B cell (primary cell): ENCODE results near the gene LDB1. TPM values are rescaled to one million over a fixed set of nuclear protein-coding genes. Genes with fewer than 3 reads are reported as not detected.

ENCODE experiments used
- ATAC-seq: fragments of 200-7000 bp; cut with Tn5 transposase; one replicate; pipeline ENCODE4 v1.10.0; 2021; ENCODE audit warnings: low read depth, mild to moderate bottlenecking, moderate number of reproducible peaks, moderate library complexity
- CTCF ChIA-PET: fragments of 350-600 bp; sonication (Branson Sonifier 250); formaldehyde crosslinking; loops from one replicate; lab custom pipeline; 2021; ENCODE audit warnings: antibody characterized with exemption, inconsistent platforms; lab: Charles Lee
- POLR2A ChIA-PET: fragments of 350-600 bp; sonication (Branson Sonifier 250); formaldehyde crosslinking; loops from one replicate; lab custom pipeline; 2021; ENCODE audit warnings: antibody characterized with exemption; lab: Charles Lee
- DNase-seq: peaks from one replicate; pipeline ENCODE4 v3.0.0; 2013
- H2AFZ ChIP-seq: 2 replicates; pipeline ENCODE4 v1.6.1; 2012; ENCODE audit warnings: mild to moderate bottlenecking, low read depth, low read length; ENCODE audit not compliant: insufficient read depth, poor library complexity, severe bottlenecking
- H3K27ac ChIP-seq, 2 donors: 1 replicate in 1 of 2; 2 replicates in 1 of 2; pipeline ENCODE4 v1.5.1; 2012 to 2013; ENCODE audit warnings: low read length in 2 of 2, mild to moderate bottlenecking in 2 of 2, moderate library complexity in 1 of 2
- H3K27me3 ChIP-seq, 4 experiments: fragments of 200-600 bp in 1 of 4; sonication (generic) in 1 of 4; replicated peaks in 1 of 4; 1 replicate in 2 of 4; 2 replicates in 2 of 4; pipeline versions ENCODE4 v1.6.1 to v1.7.0; 2013 to 2016; ENCODE audit warnings: low read length in 3 of 4, mild to moderate bottlenecking in 2 of 4, mixed read lengths in 1 of 4, moderate library complexity in 1 of 4; ENCODE audit not compliant: insufficient read depth in 4 of 4, control insufficient read depth in 3 of 4; ENCODE audit errors: control extremely low read depth in 1 of 4
- H3K36me3 ChIP-seq, 2 experiments: replicated peaks in 1 of 2; 1 replicate in 1 of 2; 2 replicates in 1 of 2; pipeline versions ENCODE4 v1.6.1 to v1.7.1; 2013; ENCODE audit warnings: low read length in 1 of 2; ENCODE audit not compliant: insufficient read depth in 2 of 2, control insufficient read depth in 1 of 2; ENCODE audit errors: control extremely low read depth in 1 of 2, extremely low read depth in 1 of 2
- H3K4me1 ChIP-seq, 2 donors: fragments of 200-600 bp in 1 of 2; sonication (generic) in 1 of 2; 1 replicate in 1 of 2; 2 replicates in 1 of 2; pipeline versions ENCODE4 v1.5.1 to v1.6.1; 2013 to 2017; ENCODE audit warnings: low read length in 2 of 2; ENCODE audit not compliant: control insufficient read depth in 2 of 2, insufficient read depth in 2 of 2
- H3K4me2 ChIP-seq: replicated peaks from 2 replicates; pipeline ENCODE3; 2012; ENCODE audit warnings: mild to moderate bottlenecking, low read depth, low read length; ENCODE audit not compliant: poor library complexity, severe bottlenecking
- H3K4me3 ChIP-seq, 5 experiments: fragments of 200-600 bp in 1 of 5; sonication (generic) in 1 of 5; 1 replicate in 3 of 5; 2 replicates in 2 of 5; pipeline versions ENCODE4 v1.5.1 to v1.7.0; 2011 to 2016; ENCODE audit warnings: low read length in 4 of 5, mild to moderate bottlenecking in 4 of 5, low read depth in 2 of 5, control low read depth in 1 of 5, moderate library complexity in 1 of 5; ENCODE audit not compliant: insufficient read depth in 1 of 5; ENCODE audit errors: control extremely low read depth in 1 of 5, extremely low read depth in 1 of 5
- H3K79me2 ChIP-seq: fragments of 200-600 bp; sonication (generic); one replicate; pipeline ENCODE4 v1.6.0; 2016; ENCODE audit warnings: low read length; ENCODE audit not compliant: control insufficient read depth, insufficient read depth
- H3K9ac ChIP-seq: fragments of 200-600 bp; sonication (generic); 2 replicates; pipeline ENCODE4 v1.6.1; 2017; ENCODE audit warnings: mild to moderate bottlenecking, low read length, moderate library complexity
- H3K9me3 ChIP-seq, 3 donors: one replicate each; pipeline versions ENCODE4 v1.6.1 to v1.7.1; 2013; ENCODE audit warnings: low read length in 2 of 3; ENCODE audit not compliant: control insufficient read depth in 2 of 3, insufficient read depth in 1 of 3; ENCODE audit errors: control extremely low read depth in 1 of 3
- H4K20me1 ChIP-seq: 2 replicates; pipeline ENCODE4 v1.6.0; 2012; ENCODE audit warnings: mild to moderate bottlenecking, low read length; ENCODE audit not compliant: insufficient read depth, control insufficient read depth, poor library complexity, severe bottlenecking
- H3K27ac Mint-ChIP-seq: one replicate; pipeline ENCODE4 v1.8.0; 2021; ENCODE audit warnings: mixed read lengths
- H3K27me3 Mint-ChIP-seq: one replicate; pipeline ENCODE4 v1.8.0; 2021; ENCODE audit warnings: mixed read lengths
- H3K4me1 Mint-ChIP-seq: one replicate; pipeline ENCODE4 v1.8.0; 2021; ENCODE audit warnings: mixed read lengths
- H3K4me3 Mint-ChIP-seq: one replicate; pipeline ENCODE4 v1.8.0; 2021; ENCODE audit warnings: mixed read lengths
- H3K9me3 Mint-ChIP-seq: one replicate; pipeline ENCODE4 v1.8.0; 2022; ENCODE audit warnings: mixed read lengths; ENCODE audit not compliant: insufficient read depth
- CTCF ChIP-seq: fragments of 200-600 bp; IDR thresholded peaks from one replicate; pipeline ENCODE4 v1.8.0; 2022; ENCODE audit warnings: antibody characterized with exemption, mild to moderate bottlenecking
- EZH2 ChIP-seq: IDR thresholded peaks from 2 replicates; pipeline ENCODE4 v1.6.1; 2012; ENCODE audit warnings: borderline replicate concordance, low read depth, mild to moderate bottlenecking, moderate library complexity, low read length; ENCODE audit not compliant: insufficient read depth, poor library complexity, severe bottlenecking
- WGBS: methylation state at CpG from one replicate; pipeline ENCODE4 v1.1.5; 2013; ENCODE audit warnings: missing lambda C conversion rate; ENCODE audit not compliant: insufficient coverage; 5-methylcytosine and 5-hydroxymethylcytosine counted together
- intact Hi-C: fragments of 100-400 bp; cut with micrococcal nuclease; formaldehyde crosslinking; loops from one replicate; pipeline ENCODE4 v1.10.0; 2022
- polyA plus RNA-seq: library from polyadenylated mRNA; depleted of rRNA; stranded (reverse); fragments of >200 nt; gene quantifications from 2 replicates; pipeline ENCODE4 v1.2.3, GENCODE V29; 2012
- total RNA-seq, 2 donors: library from RNA; stranded (reverse); fragments of 120-200 nt in 1 of 2; gene quantifications; 1 replicate in 1 of 2; 2 replicates in 1 of 2; pipeline versions ENCODE4 v1.2.3 to v1.2.4, GENCODE V29; 2013 to 2022

LDB1 gene
- total and polyA plus RNA-seq, 2 donors (not counting 1 experiment from before 2014, with no cell fraction given): 114 to 139 TPM

DNA sequence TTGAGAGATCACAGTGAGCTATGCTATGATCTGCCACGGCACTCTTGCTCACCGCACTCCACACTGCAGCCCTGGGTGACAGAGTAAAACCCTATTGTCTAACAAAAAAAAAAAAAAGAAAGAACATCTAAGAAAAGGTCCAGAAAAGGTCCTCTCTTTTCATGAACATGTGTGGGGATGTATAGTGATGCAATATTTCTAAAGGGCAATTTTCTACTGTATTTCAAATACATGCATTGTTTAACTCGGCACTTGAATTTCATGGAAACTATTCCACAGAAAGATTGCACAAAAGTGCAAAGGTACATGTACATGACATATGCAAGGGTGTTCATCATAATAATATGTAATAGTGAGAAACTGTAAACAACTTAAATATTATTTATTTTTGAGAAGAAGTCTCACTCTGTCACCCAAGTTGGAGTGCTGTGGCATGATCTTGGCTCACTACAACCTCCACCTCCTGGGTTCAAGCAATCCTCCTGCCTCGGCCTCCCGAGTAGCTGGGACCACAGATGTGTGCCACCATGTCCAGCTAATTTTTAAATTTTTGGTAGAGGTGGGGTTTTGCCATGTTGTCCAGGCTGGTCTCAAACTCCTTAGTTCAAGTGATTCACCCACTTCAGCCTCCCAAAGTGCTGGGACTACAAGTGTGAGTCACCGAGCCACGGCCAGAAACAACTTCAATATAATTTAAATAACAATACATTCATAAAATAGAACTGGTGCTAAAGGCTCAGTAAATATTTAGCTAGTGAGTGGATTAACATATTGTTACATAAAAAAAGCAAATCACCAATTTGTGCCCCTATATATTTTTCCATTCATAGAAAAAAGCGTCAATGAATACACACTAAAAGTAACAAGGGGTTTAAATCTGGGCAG lies 11.4 kb upstream of the LDB1 start:
- H3K4me1 ChIP-seq: peaks cover 18 to 25% of the 10 kb centered on the region in 2 donors
- TF ChIP-seq CTCF: no peak
- TF ChIP-seq EZH2: no peak
- no peak overlapping the region for H3K27ac ChIP-seq
- DNase-seq (no peak), ATAC-seq (no peak)
- peak overlapping the region; percentile 93 for H3K4me2 ChIP-seq
- no peak overlapping the region for H3K4me3 ChIP-seq
- H2AFZ ChIP-seq: peak overlapping the region; percentile 88
- no peaks in the 10 kb centered on the region for H3K27me3 ChIP-seq
- POLR2A ChIA-PET: interaction anchor here (0.7 kb wide), 1 partner anchor 276 kb away, joined by 4 read pairs; no protein-coding TSS in a partner anchor
- no peaks in the 10 kb centered on the region for H3K9me3 Mint-ChIP-seq
- H3K36me3 ChIP-seq: no peaks in the 10 kb centered on the region
- no peak overlapping the region for H3K27ac Mint-ChIP-seq
- H3K4me3 Mint-ChIP-seq: no peak overlapping the region
- peaks cover 36% of the 10 kb centered on the region for H3K79me2 ChIP-seq
- no CpG with 5 or more reads among the region's 8 CpGs for WGBS
- H3K9ac ChIP-seq: no peak overlapping the region
- intact Hi-C loops: loop anchor here (1.0 to 10.0 kb wide), 13 partner anchors 11 to 783 kb away; partner anchors contain the start of genes ACTR1A, ARMH3, BTRC and CNNM2
- peaks cover 34% of the 10 kb centered on the region for H4K20me1 ChIP-seq
- CTCF ChIA-PET: interaction anchor here (0.7 to 2.5 kb wide), 14 partner anchors 9 to 288 kb away, joined by 3 to 14 read pairs (median 3); partner anchors contain the start of genes HPS6, KCNIP2 and NOLC1
- peaks cover 33% of the 10 kb centered on the region for H3K4me1 Mint-ChIP-seq
- no peaks in the 10 kb centered on the region for H3K9me3 ChIP-seq
- no peaks in the 10 kb centered on the region for H3K27me3 Mint-ChIP-seq

GRCh38 chr10:102123223-102123622 lies 3.1 kb upstream of the LDB1 start:
- Histone ChIP-seq H3K4me3 (no peak overlapping the region), H3K9me3 (no peaks in the 10 kb centered on the region), H3K4me1 (peaks cover 16 to 27% of the 10 kb centered on the region in 2 donors), H4K20me1 (peaks cover 9% of the 10 kb centered on the region), H3K27me3 (no peaks in the 10 kb centered on the region), H2AFZ (no peak overlapping the region), H3K27ac (no peak overlapping the region), H3K4me2 (no peak overlapping the region), H3K36me3 (no peaks in the 10 kb centered on the region), H3K79me2 (peaks cover 30% of the 10 kb centered on the region), H3K9ac (no peak overlapping the region)
- no peaks in the 10 kb centered on the region for H3K27me3 Mint-ChIP-seq
- no peak overlapping the region for H3K27ac Mint-ChIP-seq
- intact Hi-C loops: no loop called here
- H3K4me3 Mint-ChIP-seq: no peak overlapping the region
- POLR2A ChIA-PET: interaction anchor here (0.7 to 1.5 kb wide), 2 partner anchors 31 to 330 kb away, joined by 4 read pairs; no protein-coding TSS in a partner anchor
- no peak for TF ChIP-seq CTCF
- TF ChIP-seq EZH2: no peak
- DNase-seq: no peak
- CTCF ChIA-PET: interaction anchor here (0.7 to 2.2 kb wide), 4 partner anchors 8 to 227 kb away, joined by 3 to 7 read pairs (median 4); partner anchors contain the start of gene PPRC1
- no peak for ATAC-seq
- WGBS: 93% methylated on average over 3 of the region's 3 CpGs
- peaks cover 26% of the 10 kb centered on the region for H3K4me1 Mint-ChIP-seq
- H3K9me3 Mint-ChIP-seq: no peaks in the 10 kb centered on the region
